ENCODE measurements around the gene FAIM2. TPM values are rescaled to one million over a fixed set of nuclear protein-coding genes. Genes with fewer than 3 reads are reported as not detected.
A peak's percentile ranks its signal among the peaks of the same experiment; 100 is the strongest.

FAIM2 gene
- total RNA-seq (2022) (not detected in 2 replicates), Bru-seq, nascent RNA (percentile 3 among the genes with signal in this experiment), BruChase-seq, experiment 1, labeled RNA remaining after a 6-hour chase (percentile 5 among the genes with signal in this experiment), BruChase-seq, experiment 2, labeled RNA remaining after a 2-hour chase (not detected)
- long read RNA-seq: 0 reads

GRCh38 chr12:49903700-49904423, at the start of gene FAIM2:
TSS of gene FAIM2 (minus strand) at chr12:49903900. CDS start at chr12:49903792, 108 bp downstream.
- no TSS peak for BruUV-seq (replicated peaks)

DNA sequence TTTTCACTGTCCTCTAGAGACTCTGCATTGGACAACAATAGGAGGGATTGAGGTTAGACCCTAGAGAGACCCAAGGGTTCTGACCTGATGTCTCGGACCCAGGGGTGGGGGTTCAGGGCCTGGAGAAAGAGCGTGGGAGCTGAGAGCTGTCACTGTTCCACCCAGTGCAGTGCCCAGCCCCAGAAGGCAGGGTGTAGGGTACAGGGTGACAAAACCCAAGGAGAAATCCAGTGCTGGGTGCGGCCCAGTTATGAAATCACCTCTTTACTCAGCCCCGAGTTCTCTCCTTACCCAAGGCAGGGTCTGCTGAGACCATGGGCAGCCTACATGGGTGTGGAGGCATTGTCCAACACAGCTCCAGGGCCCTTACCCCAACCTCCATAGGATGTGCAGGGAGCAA, 49.5 kb upstream of the FAIM2 start:
- peaks cover 13% of the 10 kb centered on the region for H3K4me1 Mint-ChIP-seq (ENCODE audit: low read depth, unreplicated experiment)
- no peaks in the 10 kb centered on the region for H3K9me3 Mint-ChIP-seq (ENCODE audit: low read depth, unreplicated experiment)
- BruUV-seq (replicated peaks): no TSS peak
- CTCF ChIA-PET: no interaction called here
- no peak for DNase-seq
- no peaks in the 10 kb centered on the region for H3K36me3 Mint-ChIP-seq (ENCODE audit: insufficient read depth, unreplicated experiment)
- TF ChIP-seq, protein P1, sequence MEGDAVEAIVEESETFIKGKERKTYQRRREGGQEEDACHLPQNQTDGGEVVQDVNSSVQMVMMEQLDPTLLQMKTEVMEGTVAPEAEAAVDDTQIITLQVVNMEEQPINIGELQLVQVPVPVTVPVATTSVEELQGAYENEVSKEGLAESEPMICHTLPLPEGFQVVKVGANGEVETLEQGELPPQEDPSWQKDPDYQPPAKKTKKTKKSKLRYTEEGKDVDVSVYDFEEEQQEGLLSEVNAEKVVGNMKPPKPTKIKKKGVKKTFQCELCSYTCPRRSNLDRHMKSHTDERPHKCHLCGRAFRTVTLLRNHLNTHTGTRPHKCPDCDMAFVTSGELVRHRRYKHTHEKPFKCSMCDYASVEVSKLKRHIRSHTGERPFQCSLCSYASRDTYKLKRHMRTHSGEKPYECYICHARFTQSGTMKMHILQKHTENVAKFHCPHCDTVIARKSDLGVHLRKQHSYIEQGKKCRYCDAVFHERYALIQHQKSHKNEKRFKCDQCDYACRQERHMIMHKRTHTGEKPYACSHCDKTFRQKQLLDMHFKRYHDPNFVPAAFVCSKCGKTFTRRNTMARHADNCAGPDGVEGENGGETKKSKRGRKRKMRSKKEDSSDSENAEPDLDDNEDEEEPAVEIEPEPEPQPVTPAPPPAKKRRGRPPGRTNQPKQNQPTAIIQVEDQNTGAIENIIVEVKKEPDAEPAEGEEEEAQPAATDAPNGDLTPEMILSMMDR (IDR thresholded peaks at IDR 0.05; ENCODE audit: unreplicated experiment): no peak
- no peak overlapping the region for H3K27ac Mint-ChIP-seq (ENCODE audit: unreplicated experiment)
- intact Hi-C loops (cut with micrococcal nuclease; ENCODE audit: unreplicated experiment): no loop called here
- H3K27me3 Mint-ChIP-seq (ENCODE audit: unreplicated experiment): no peaks in the 10 kb centered on the region
- no peak overlapping the region for H3K4me3 Mint-ChIP-seq (ENCODE audit: low read depth, unreplicated experiment)

More at GRCh38 chr12:49903700-49904423, at the start of gene FAIM2:
- H3K36me3 Mint-ChIP-seq (ENCODE audit: insufficient read depth, unreplicated experiment): peaks cover 1% of the 10 kb centered on the region
- no peak within 1 kb of the TSS for H3K4me3 Mint-ChIP-seq (ENCODE audit: low read depth, unreplicated experiment)
- intact Hi-C loops (cut with micrococcal nuclease; ENCODE audit: unreplicated experiment): no loop called here
- TF ChIP-seq, protein P1 (IDR thresholded peaks at IDR 0.05; ENCODE audit: unreplicated experiment): no peak
- no peak within 1 kb of the TSS for H3K27ac Mint-ChIP-seq (ENCODE audit: unreplicated experiment)
- DNase-seq: no peak
- H3K27me3 Mint-ChIP-seq (ENCODE audit: unreplicated experiment): peaks cover 22% of the 10 kb centered on the region
- no peaks in the 10 kb centered on the region for H3K9me3 Mint-ChIP-seq (ENCODE audit: low read depth, unreplicated experiment)
- CTCF ChIA-PET: no interaction called here
- H3K4me1 Mint-ChIP-seq (ENCODE audit: low read depth, unreplicated experiment): peaks cover 17% of the 10 kb centered on the region

- TF ChIP-seq, protein P1 (IDR thresholded peaks at IDR 0.05; ENCODE audit: unreplicated experiment): no peak
- BruUV-seq (replicated peaks): no TSS peak
- no peak for DNase-seq
- Mint-ChIP-seq H3K27me3 (ENCODE audit: unreplicated experiment) (no peaks in the 10 kb centered on the region), H3K4me1 (ENCODE audit: low read depth, unreplicated experiment) (peaks cover 12% of the 10 kb centered on the region), H3K9me3 (ENCODE audit: low read depth, unreplicated experiment) (no peaks in the 10 kb centered on the region), H3K4me3 (ENCODE audit: low read depth, unreplicated experiment) (no peak overlapping the region), H3K36me3 (ENCODE audit: insufficient read depth, unreplicated experiment) (no peaks in the 10 kb centered on the region), H3K27ac (ENCODE audit: unreplicated experiment) (no peak overlapping the region)
- CTCF ChIA-PET: interaction anchor here (0.7 kb wide), 1 partner anchor 10 kb away, joined by 3 read pairs; no protein-coding TSS in a partner anchor
- intact Hi-C loops (cut with micrococcal nuclease; ENCODE audit: unreplicated experiment): no loop called here
These were observed 48.8 kb upstream of the FAIM2 start for GRCh38 chr12:49952391-49953055.

DNA sequence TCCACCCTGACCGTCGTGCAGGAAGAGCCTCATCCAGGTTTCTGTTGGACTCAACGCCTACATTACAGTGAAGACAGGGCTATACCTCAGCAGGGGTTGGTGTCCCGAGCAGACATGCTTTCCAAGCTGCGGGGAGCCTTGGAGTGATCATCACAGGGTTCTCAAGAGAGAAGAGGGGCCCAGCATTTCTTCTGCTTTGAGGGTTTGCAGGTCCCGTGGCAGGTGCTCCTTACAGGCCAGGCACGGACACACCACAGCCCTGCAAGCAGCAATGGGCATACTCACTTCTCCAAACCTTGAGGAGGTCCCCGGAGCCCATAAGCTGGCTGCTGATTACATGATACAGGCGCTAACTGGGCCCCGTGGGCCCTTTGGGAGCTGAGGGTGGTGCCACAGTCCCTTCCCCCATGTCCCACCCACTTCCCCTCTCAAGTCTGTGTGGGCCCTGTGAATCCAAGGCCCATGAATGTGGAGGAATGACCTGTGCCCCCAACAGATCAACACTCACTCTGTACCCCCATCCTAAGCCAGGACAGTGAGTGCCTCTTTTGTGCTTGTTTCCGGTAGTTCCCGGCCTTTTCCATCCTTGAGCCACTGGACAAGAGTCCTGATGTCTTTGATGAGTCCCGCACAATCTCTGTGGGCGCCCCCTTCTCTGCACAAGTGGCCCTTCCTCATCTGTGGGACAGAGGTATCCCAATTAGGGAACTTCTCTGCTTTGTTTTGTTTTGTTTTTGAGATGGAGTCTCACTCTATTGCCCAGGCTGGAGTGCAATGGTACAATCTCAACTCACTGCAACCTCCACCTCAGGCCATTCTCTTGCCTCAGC, 47.9 kb upstream of the FAIM2 start:
- Mint-ChIP-seq H3K4me1 (ENCODE audit: low read depth, unreplicated experiment) (peaks cover 3% of the 10 kb centered on the region), H3K27me3 (ENCODE audit: unreplicated experiment) (no peaks in the 10 kb centered on the region), H3K4me3 (ENCODE audit: low read depth, unreplicated experiment) (no peak overlapping the region), H3K27ac (ENCODE audit: unreplicated experiment) (no peak overlapping the region), H3K9me3 (ENCODE audit: low read depth, unreplicated experiment) (no peaks in the 10 kb centered on the region), H3K36me3 (ENCODE audit: insufficient read depth, unreplicated experiment) (peaks cover 3% of the 10 kb centered on the region)
- TF ChIP-seq, protein P1 (IDR thresholded peaks at IDR 0.05; ENCODE audit: unreplicated experiment): no peak
- no TSS peak for BruUV-seq (replicated peaks)
- intact Hi-C loops (cut with micrococcal nuclease; ENCODE audit: unreplicated experiment): no loop called here
- CTCF ChIA-PET: no interaction called here
- no peak for DNase-seq
